SK-N-SH (cell line): Measurements from ENCODE around the gene SETD9. TPM values are rescaled to one million over a fixed set of nuclear protein-coding genes. Genes with fewer than 3 reads are reported as not detected.

ENCODE experiments used
- CTCF ChIA-PET: fragments of 300-600, 350-600 bp; formaldehyde crosslinking; extraction: SDS; loops from one replicate; lab custom pipeline; 2021; lab: Yijun Ruan, JAX
- POLR2A ChIA-PET: fragments of 350-600 bp; sonication (Branson Sonifier 250); formaldehyde crosslinking; extraction: SDS; loops from one replicate; lab custom pipeline; 2020; ENCODE audit warnings: antibody characterized with exemption, inconsistent platforms; lab: Yijun Ruan, JAX
- DNase-seq: peaks from one replicate; pipeline ENCODE4 v3.0.0; 2012
- H2AFZ ChIP-seq: fragments of 200-600 bp; sonication (generic); 2 replicates; pipeline ENCODE4 v1.8.1; 2016; ENCODE audit warnings: antibody characterized with exemption, mild to moderate bottlenecking, low read depth
- H3F3A ChIP-seq: fragments of 200-600 bp; sonication (generic); replicated peaks from 2 replicates; pipeline ENCODE3; 2016; ENCODE audit warnings: antibody characterized with exemption, mild to moderate bottlenecking; ENCODE audit not compliant: insufficient read depth
- H3K27ac ChIP-seq, 2 experiments: fragments of 200-500 bp in 1 of 2; fragments of 200-600 bp in 1 of 2; sonication (Bioruptor generic) in 1 of 2; sonication (generic), shearing (Covaris generic) in 1 of 2; 2 replicates each; pipeline versions ENCODE4 v1.5.1 to v1.6.1; 2014 to 2016; ENCODE audit warnings: low read depth in 2 of 2, inconsistent platforms in 1 of 2, low read length in 1 of 2, mild to moderate bottlenecking in 1 of 2, mixed read lengths in 1 of 2
- H3K27me3 ChIP-seq: fragments of 200-600 bp; sonication (generic), shearing (Covaris generic); 2 replicates; pipeline ENCODE4 v1.6.1; 2016; ENCODE audit warnings: mixed run types; ENCODE audit not compliant: insufficient read depth
- H3K36me3 ChIP-seq, 2 experiments: fragments of 200-500 bp in 1 of 2; fragments of 200-600 bp in 1 of 2; sonication (Bioruptor generic) in 1 of 2; sonication (generic) in 1 of 2; replicated peaks in 1 of 2; 2 replicates each; pipeline versions ENCODE3 to v1.5.1; 2014 to 2016; ENCODE audit warnings: low read length in 1 of 2, mild to moderate bottlenecking in 1 of 2; ENCODE audit not compliant: insufficient read depth in 2 of 2, control insufficient read depth in 1 of 2
- H3K4me1 ChIP-seq, 2 experiments: fragments of 200-500 bp in 1 of 2; fragments of 200-600 bp in 1 of 2; sonication (Bioruptor generic) in 1 of 2; sonication (generic), shearing (Covaris generic) in 1 of 2; 2 replicates each; pipeline versions ENCODE4 v1.5.1 to v1.6.1; 2014 to 2016; ENCODE audit warnings: low read depth in 1 of 2, low read length in 1 of 2, mixed run types in 1 of 2; ENCODE audit not compliant: insufficient read depth in 2 of 2, control insufficient read depth in 1 of 2
- H3K4me2 ChIP-seq: fragments of 200-600 bp; sonication (generic), shearing (Covaris generic); 2 replicates; pipeline ENCODE4 v1.6.1; 2017; ENCODE audit warnings: mixed run types
- H3K4me3 ChIP-seq, 2 experiments: fragments of 200-500 bp in 1 of 2; fragments of 200-600 bp in 1 of 2; sonication (Bioruptor generic) in 1 of 2; sonication (generic), shearing (Covaris generic) in 1 of 2; 2 replicates each; pipeline versions ENCODE4 v1.5.1 to v1.8.1; 2014 to 2016; ENCODE audit warnings: low read depth in 2 of 2, inconsistent platforms in 1 of 2, low read length in 1 of 2, mild to moderate bottlenecking in 1 of 2, mixed read lengths in 1 of 2, moderate library complexity in 1 of 2
- H3K79me2 ChIP-seq: fragments of 200-600 bp; sonication (generic); 2 replicates; pipeline ENCODE4 v1.8.1; 2017; ENCODE audit warnings: mild to moderate bottlenecking; ENCODE audit not compliant: insufficient read depth
- H3K9ac ChIP-seq: fragments of 200-600 bp; sonication (generic); 2 replicates; pipeline ENCODE4 v1.6.1; 2017; ENCODE audit warnings: mixed run types
- H3K9me2 ChIP-seq: fragments of 200-600 bp; sonication (generic); 2 replicates; pipeline ENCODE4 v1.6.1; 2017; ENCODE audit warnings: mixed run types
- H3K9me3 ChIP-seq: fragments of 200-600 bp; sonication (generic); 2 replicates; pipeline ENCODE4 v1.6.1; 2017; ENCODE audit warnings: mixed run types, mild to moderate bottlenecking, moderate library complexity
- H4K20me1 ChIP-seq: fragments of 200-600 bp; sonication (generic); 2 replicates; pipeline ENCODE4 v1.6.1; 2017; ENCODE audit warnings: mild to moderate bottlenecking, mixed run types; ENCODE audit not compliant: insufficient read depth
- CHD2 ChIP-seq: fragments of 150-350 bp; IDR thresholded peaks from 2 replicates; pipeline ENCODE4 v1.6.1; 2018; ENCODE audit warnings: low read length; ENCODE audit not compliant: partially characterized antibody
- ELF1 ChIP-seq: IDR thresholded peaks from 2 replicates; pipeline ENCODE4 v1.4.0; 2012
- EP300 ChIP-seq, 2 experiments: IDR thresholded peaks; 2 replicates each; pipeline versions ENCODE4 v1.4.0 to v1.6.1; 2012; ENCODE audit warnings: borderline replicate concordance in 1 of 2, low read depth in 1 of 2, low read length in 1 of 2
- EZH2phosphoT487 ChIP-seq: fragments of 200-600 bp; sonication (generic); IDR thresholded peaks from 2 replicates; pipeline ENCODE4 v1.6.1; 2017; ENCODE audit warnings: low read depth, mixed run types, mild to moderate bottlenecking, antibody characterized with exemption, moderate library complexity, borderline replicate concordance
- FOSL2 ChIP-seq: IDR thresholded peaks from 2 replicates; pipeline ENCODE4 v1.4.0; 2012; ENCODE audit warnings: low read depth, mild to moderate bottlenecking, moderate library complexity, borderline replicate concordance
- FOXM1 ChIP-seq: IDR thresholded peaks from 2 replicates; pipeline ENCODE4 v1.4.0; 2012; ENCODE audit warnings: low read depth, mild to moderate bottlenecking
- IRF3 ChIP-seq: fragments of 150-350 bp; IDR thresholded peaks from 2 replicates; pipeline ENCODE4 v1.6.1; 2016; ENCODE audit warnings: mild to moderate bottlenecking, low read depth, low read length
- MEF2A ChIP-seq: IDR thresholded peaks from 2 replicates; pipeline ENCODE4 v1.4.0; 2012; ENCODE audit warnings: low read depth, borderline replicate concordance
- NRF1 ChIP-seq: IDR thresholded peaks from 2 replicates; pipeline ENCODE4 v1.6.1; 2012; ENCODE audit warnings: low read depth, mild to moderate bottlenecking, low read length
- PBX3 ChIP-seq: IDR thresholded peaks from 2 replicates; pipeline ENCODE4; 2012
- RCOR1 ChIP-seq: fragments of 150-350 bp; IDR thresholded peaks from 2 replicates; pipeline ENCODE4 v1.6.1; 2017; ENCODE audit warnings: antibody characterized with exemption, low read length
- RXRA ChIP-seq: IDR thresholded peaks from 2 replicates; pipeline ENCODE4 v1.4.0; 2012; ENCODE audit warnings: low read depth, mild to moderate bottlenecking, borderline replicate concordance
- TEAD4 ChIP-seq: IDR thresholded peaks from 2 replicates; pipeline ENCODE4 v1.4.0; 2012; ENCODE audit warnings: mild to moderate bottlenecking, borderline replicate concordance; ENCODE audit not compliant: insufficient read depth
- WGBS: methylation state at CpG from one replicate; pipeline ENCODE4 v1.1.6; 2017; ENCODE audit warnings: low lambda C conversion rate; 5-methylcytosine and 5-hydroxymethylcytosine counted together
- polyA plus RNA-seq, 3 experiments: library from polyadenylated mRNA; depleted of rRNA; stranded (reverse); fragments of >200 nt; gene quantifications; 2 replicates each; pipeline ENCODE4 v1.2.3, GENCODE V29; 2012
- TF ChIP-seq, protein P1 (sequence below): IDR thresholded peaks from 2 replicates; pipeline ENCODE4 v1.4.0; 2012; ENCODE audit warnings: low read depth, borderline replicate concordance
- TF ChIP-seq, protein P2 (sequence below): fragments of 200-600 bp; sonication (generic); IDR thresholded peaks from 2 replicates; pipeline ENCODE4 v1.6.1; 2017; ENCODE audit warnings: antibody characterized with exemption, mild to moderate bottlenecking, moderate library complexity
- TF ChIP-seq, protein P3 (sequence below): fragments of 150-350 bp; IDR thresholded peaks from 2 replicates; pipeline ENCODE4 v1.6.1; 2017; ENCODE audit warnings: antibody characterized with exemption, low read length, low read depth, borderline replicate concordance

SETD9 gene
- polyA plus RNA-seq, 1 of the 3 experiments (the other 2 are of a cell fraction) = 12.2 TPM

DNA sequence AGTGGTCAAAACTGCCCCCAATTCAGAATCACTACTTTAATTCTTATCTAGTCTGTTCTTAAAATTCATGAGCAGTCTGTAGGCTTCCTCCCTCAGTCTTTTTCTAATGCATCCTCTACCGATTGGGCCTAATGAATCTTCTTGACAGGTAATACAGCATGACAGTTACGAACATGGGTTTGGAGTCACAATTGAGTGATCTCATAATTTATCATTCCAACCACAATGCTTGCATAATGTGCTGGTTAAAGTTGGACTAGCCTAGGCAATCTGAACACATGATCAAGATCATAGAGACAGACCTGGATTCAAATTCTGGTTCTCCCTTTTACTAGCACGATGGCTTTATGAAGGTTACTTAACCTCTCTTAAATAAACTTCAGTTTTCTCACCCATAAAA is 33.1 kb upstream of the SETD9 start:
- Histone ChIP-seq H3K4me1 (no peaks in the 10 kb centered on the region; a peak in 2 of 4 replicates), H3K4me2 (no peak overlapping the region), H3K27ac (no peak overlapping the region; a peak in 1 of 4 replicates), H3K79me2 (no peaks in the 10 kb centered on the region), H4K20me1 (no peaks in the 10 kb centered on the region; the same call in 1 of the 2 replicates), H3K9ac (no peak overlapping the region), H3K36me3 (peaks cover 75 to 94% of the 10 kb centered on the region in 2 experiments), H3K27me3 (no peaks in the 10 kb centered on the region), H3K4me3 (no peak overlapping the region), H3F3A (peaks cover 4% of the 10 kb centered on the region), H3K9me2 (no peaks in the 10 kb centered on the region), H3K9me3 (no peaks in the 10 kb centered on the region), H2AFZ (no peak overlapping the region)
- POLR2A ChIA-PET = no interaction called here
- TF ChIP-seq EP300 (IDR thresholded peaks at IDR 0.05; ENCODE audit: borderline replicate concordance in 1 of 2, low read depth in 1 of 2, low read length in 1 of 2) (no peak), CHD2 (no peak), PBX3 (peak; percentile 45), ELF1 (no peak), FOXM1 (no peak), IRF3 (no peak)
- DNase-seq = no peak
- WGBS = 86% methylated on average over 3 of the region's 3 CpGs
- CTCF ChIA-PET = no interaction called here

DNA sequence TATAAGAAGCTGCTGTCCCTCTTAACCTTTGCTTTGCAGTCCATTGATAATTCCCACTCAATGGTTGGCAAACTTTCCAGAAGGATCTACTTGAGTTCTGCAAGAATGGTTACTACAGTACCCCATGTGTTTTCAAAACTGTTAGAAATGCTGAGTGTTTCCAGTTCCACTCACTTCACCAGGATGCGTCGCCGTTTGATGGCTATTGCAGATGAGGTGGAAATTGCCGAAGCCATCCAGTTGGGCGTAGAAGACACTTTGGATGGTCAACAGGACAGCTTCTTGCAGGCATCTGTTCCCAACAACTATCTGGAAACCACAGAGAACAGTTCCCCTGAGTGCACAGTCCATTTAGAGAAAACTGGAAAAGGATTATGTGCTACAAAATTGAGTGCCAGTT is 27.8 kb upstream of the SETD9 start:
- no peaks in the 10 kb centered on the region for H3K79me2 ChIP-seq
- 95% methylated on average over 5 of the region's 5 CpGs for WGBS
- no peak overlapping the region for H3K9ac ChIP-seq
- H3K4me2 ChIP-seq = no peak overlapping the region
- H3K9me3 ChIP-seq = no peaks in the 10 kb centered on the region
- peaks cover 84 to 86% of the 10 kb centered on the region in 2 experiments for H3K36me3 ChIP-seq
- no peaks in the 10 kb centered on the region for H3K27me3 ChIP-seq
- H3K27ac ChIP-seq = no peak overlapping the region; a peak in 1 of 4 replicates
- H2AFZ ChIP-seq = no peak overlapping the region
- peaks cover 4% of the 10 kb centered on the region for H3F3A ChIP-seq
- CTCF ChIA-PET = interaction anchor here (0.7 to 2.1 kb wide), 5 partner anchors 14 to 618 kb away, joined by 3 to 7 read pairs (median 3); no protein-coding TSS in a partner anchor
- no peaks in the 10 kb centered on the region; the same call in 1 of the 2 replicates for H4K20me1 ChIP-seq
- no peak for DNase-seq
- POLR2A ChIA-PET = no interaction called here
- no peaks in the 10 kb centered on the region; a peak in 2 of 4 replicates for H3K4me1 ChIP-seq
- no peak overlapping the region for H3K4me3 ChIP-seq
- H3K9me2 ChIP-seq = no peaks in the 10 kb centered on the region
- TF ChIP-seq RXRA (no peak), RCOR1 (no peak), MEF2A (no peak), EZH2phosphoT487 (no peak), PBX3 (no peak), FOSL2 (no peak), IRF3 (no peak), TEAD4 (no peak), EP300 (IDR thresholded peaks at IDR 0.05; ENCODE audit: borderline replicate concordance in 1 of 2, low read depth in 1 of 2, low read length in 1 of 2) (no peak), NRF1 (no peak), CHD2 (no peak)
- TF ChIP-seq, protein P1, sequence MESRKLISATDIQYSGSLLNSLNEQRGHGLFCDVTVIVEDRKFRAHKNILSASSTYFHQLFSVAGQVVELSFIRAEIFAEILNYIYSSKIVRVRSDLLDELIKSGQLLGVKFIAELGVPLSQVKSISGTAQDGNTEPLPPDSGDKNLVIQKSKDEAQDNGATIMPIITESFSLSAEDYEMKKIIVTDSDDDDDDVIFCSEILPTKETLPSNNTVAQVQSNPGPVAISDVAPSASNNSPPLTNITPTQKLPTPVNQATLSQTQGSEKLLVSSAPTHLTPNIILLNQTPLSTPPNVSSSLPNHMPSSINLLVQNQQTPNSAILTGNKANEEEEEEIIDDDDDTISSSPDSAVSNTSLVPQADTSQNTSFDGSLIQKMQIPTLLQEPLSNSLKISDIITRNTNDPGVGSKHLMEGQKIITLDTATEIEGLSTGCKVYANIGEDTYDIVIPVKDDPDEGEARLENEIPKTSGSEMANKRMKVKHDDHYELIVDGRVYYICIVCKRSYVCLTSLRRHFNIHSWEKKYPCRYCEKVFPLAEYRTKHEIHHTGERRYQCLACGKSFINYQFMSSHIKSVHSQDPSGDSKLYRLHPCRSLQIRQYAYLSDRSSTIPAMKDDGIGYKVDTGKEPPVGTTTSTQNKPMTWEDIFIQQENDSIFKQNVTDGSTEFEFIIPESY = no peak
- TF ChIP-seq, protein P2, sequence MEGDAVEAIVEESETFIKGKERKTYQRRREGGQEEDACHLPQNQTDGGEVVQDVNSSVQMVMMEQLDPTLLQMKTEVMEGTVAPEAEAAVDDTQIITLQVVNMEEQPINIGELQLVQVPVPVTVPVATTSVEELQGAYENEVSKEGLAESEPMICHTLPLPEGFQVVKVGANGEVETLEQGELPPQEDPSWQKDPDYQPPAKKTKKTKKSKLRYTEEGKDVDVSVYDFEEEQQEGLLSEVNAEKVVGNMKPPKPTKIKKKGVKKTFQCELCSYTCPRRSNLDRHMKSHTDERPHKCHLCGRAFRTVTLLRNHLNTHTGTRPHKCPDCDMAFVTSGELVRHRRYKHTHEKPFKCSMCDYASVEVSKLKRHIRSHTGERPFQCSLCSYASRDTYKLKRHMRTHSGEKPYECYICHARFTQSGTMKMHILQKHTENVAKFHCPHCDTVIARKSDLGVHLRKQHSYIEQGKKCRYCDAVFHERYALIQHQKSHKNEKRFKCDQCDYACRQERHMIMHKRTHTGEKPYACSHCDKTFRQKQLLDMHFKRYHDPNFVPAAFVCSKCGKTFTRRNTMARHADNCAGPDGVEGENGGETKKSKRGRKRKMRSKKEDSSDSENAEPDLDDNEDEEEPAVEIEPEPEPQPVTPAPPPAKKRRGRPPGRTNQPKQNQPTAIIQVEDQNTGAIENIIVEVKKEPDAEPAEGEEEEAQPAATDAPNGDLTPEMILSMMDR = no peak
- TF ChIP-seq, protein P3, sequence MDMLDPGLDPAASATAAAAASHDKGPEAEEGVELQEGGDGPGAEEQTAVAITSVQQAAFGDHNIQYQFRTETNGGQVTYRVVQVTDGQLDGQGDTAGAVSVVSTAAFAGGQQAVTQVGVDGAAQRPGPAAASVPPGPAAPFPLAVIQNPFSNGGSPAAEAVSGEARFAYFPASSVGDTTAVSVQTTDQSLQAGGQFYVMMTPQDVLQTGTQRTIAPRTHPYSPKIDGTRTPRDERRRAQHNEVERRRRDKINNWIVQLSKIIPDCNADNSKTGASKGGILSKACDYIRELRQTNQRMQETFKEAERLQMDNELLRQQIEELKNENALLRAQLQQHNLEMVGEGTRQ = no peak
